ENCODE measurements around the gene AOPEP. TPM values are rescaled to one million over a fixed set of nuclear protein-coding genes. Genes with fewer than 3 reads are reported as not detected.

Gene AOPEP
- total RNA-seq, 2 experiments from 2014 or later: 6.9 to 7.0 TPM

- ChIA-PET POLR2A (no interaction called here), CTCF (no interaction called here)
- H3K4me3 ChIP-seq (ENCODE audit: low read length): no peak overlapping the region
- intact Hi-C loops (cut with DNase I, micrococcal nuclease): no loop called here
- no peaks in the 10 kb centered on the region for H3K36me3 ChIP-seq (ENCODE audit: insufficient read depth, low read length)
- no peaks in the 10 kb centered on the region for H3K4me1 ChIP-seq (ENCODE audit: insufficient read depth, low read length)
- peaks cover 16% of the 10 kb centered on the region for H3K36me3 Mint-ChIP-seq (ENCODE audit: low read depth)
- no peaks in the 10 kb centered on the region for H3K27me3 Mint-ChIP-seq
- TF ChIP-seq, protein P1, sequence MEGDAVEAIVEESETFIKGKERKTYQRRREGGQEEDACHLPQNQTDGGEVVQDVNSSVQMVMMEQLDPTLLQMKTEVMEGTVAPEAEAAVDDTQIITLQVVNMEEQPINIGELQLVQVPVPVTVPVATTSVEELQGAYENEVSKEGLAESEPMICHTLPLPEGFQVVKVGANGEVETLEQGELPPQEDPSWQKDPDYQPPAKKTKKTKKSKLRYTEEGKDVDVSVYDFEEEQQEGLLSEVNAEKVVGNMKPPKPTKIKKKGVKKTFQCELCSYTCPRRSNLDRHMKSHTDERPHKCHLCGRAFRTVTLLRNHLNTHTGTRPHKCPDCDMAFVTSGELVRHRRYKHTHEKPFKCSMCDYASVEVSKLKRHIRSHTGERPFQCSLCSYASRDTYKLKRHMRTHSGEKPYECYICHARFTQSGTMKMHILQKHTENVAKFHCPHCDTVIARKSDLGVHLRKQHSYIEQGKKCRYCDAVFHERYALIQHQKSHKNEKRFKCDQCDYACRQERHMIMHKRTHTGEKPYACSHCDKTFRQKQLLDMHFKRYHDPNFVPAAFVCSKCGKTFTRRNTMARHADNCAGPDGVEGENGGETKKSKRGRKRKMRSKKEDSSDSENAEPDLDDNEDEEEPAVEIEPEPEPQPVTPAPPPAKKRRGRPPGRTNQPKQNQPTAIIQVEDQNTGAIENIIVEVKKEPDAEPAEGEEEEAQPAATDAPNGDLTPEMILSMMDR (IDR thresholded peaks at IDR 0.05): no peak
- no peaks in the 10 kb centered on the region for H3K9me3 Mint-ChIP-seq
- no peaks in the 10 kb centered on the region for H3K4me1 Mint-ChIP-seq (ENCODE audit: low read depth)
- H3K27ac Mint-ChIP-seq: no peak overlapping the region
- no peak overlapping the region for H3K27ac ChIP-seq (ENCODE audit: low read depth in 1 of 2, low read length in 2 of 2)
- DNase-seq (no peak), ATAC-seq (ENCODE audit: poor library complexity) (no peak)
- H3K9me3 ChIP-seq (ENCODE audit: control insufficient read depth in 1 of 2, insufficient read depth in 1 of 2, low read length in 2 of 2): peaks cover 0 to 4% of the 10 kb centered on the region in 2 experiments
- no peaks in the 10 kb centered on the region for H3K27me3 ChIP-seq (ENCODE audit: control insufficient read depth in 1 of 2, insufficient read depth in 2 of 2, low read length in 2 of 2)
- no peak overlapping the region for H3K4me3 Mint-ChIP-seq
These were observed 41.0 kb downstream of the AOPEP start for GRCh38 chr9:94767331-94768072.

GRCh38 chr9:94768766-94769165, 42.3 kb downstream of the AOPEP start:
- H3K36me3 ChIP-seq (ENCODE audit: insufficient read depth, low read length): no peaks in the 10 kb centered on the region
- Mint-ChIP-seq H3K27ac (no peak overlapping the region), H3K36me3 (ENCODE audit: low read depth) (peaks cover 15% of the 10 kb centered on the region), H3K4me1 (ENCODE audit: low read depth) (no peaks in the 10 kb centered on the region), H3K4me3 (no peak overlapping the region), H3K27me3 (no peaks in the 10 kb centered on the region), H3K9me3 (no peaks in the 10 kb centered on the region)
- H3K9me3 ChIP-seq (ENCODE audit: control insufficient read depth in 1 of 2, insufficient read depth in 1 of 2, low read length in 2 of 2): peaks cover 0 to 4% of the 10 kb centered on the region in 2 experiments
- ATAC-seq (ENCODE audit: poor library complexity) (no peak), DNase-seq (no peak)
- POLR2A ChIA-PET: no interaction called here
- CTCF ChIA-PET: interaction anchor here (0.9 kb wide), 1 partner anchor 186 kb away, joined by 3 read pairs; no protein-coding TSS in a partner anchor
- no peaks in the 10 kb centered on the region for H3K4me1 ChIP-seq (ENCODE audit: insufficient read depth, low read length)
- no peak overlapping the region for H3K4me3 ChIP-seq (ENCODE audit: low read length)
- H3K27ac ChIP-seq (ENCODE audit: low read depth in 1 of 2, low read length in 2 of 2): no peak overlapping the region
- intact Hi-C loops (cut with DNase I, micrococcal nuclease): no loop called here
- H3K27me3 ChIP-seq (ENCODE audit: control insufficient read depth in 1 of 2, insufficient read depth in 2 of 2, low read length in 2 of 2): no peaks in the 10 kb centered on the region
- TF ChIP-seq, protein P1 (IDR thresholded peaks at IDR 0.05): no peak

GRCh38 chr9:94770334-94770733, 43.8 kb downstream of the AOPEP start:
- Histone ChIP-seq H3K36me3 (ENCODE audit: insufficient read depth, low read length) (no peaks in the 10 kb centered on the region), H3K4me1 (ENCODE audit: insufficient read depth, low read length) (no peaks in the 10 kb centered on the region), H3K9me3 (ENCODE audit: control insufficient read depth in 1 of 2, insufficient read depth in 1 of 2, low read length in 2 of 2) (peaks cover 0 to 4% of the 10 kb centered on the region in 2 experiments), H3K4me3 (ENCODE audit: low read length) (no peak overlapping the region), H3K27me3 (ENCODE audit: control insufficient read depth in 1 of 2, insufficient read depth in 2 of 2, low read length in 2 of 2) (no peaks in the 10 kb centered on the region), H3K27ac (ENCODE audit: low read depth in 1 of 2, low read length in 2 of 2) (no peak overlapping the region)
- Mint-ChIP-seq H3K9me3 (no peaks in the 10 kb centered on the region), H3K4me1 (ENCODE audit: low read depth) (no peaks in the 10 kb centered on the region), H3K27me3 (no peaks in the 10 kb centered on the region), H3K36me3 (ENCODE audit: low read depth) (peaks cover 11% of the 10 kb centered on the region), H3K27ac (no peak overlapping the region), H3K4me3 (no peak overlapping the region)
- ATAC-seq (ENCODE audit: poor library complexity) (no peak), DNase-seq (no peak)
- ChIA-PET POLR2A (no interaction called here), CTCF (no interaction called here)
- TF ChIP-seq, protein P1 (IDR thresholded peaks at IDR 0.05): no peak
- intact Hi-C loops (cut with DNase I, micrococcal nuclease): no loop called here

Measured in CD4-positive, alpha-beta T cell (primary cell).